H9 (cell line): ENCODE data around the gene MC4R. TPM values are rescaled to one million over a fixed set of nuclear protein-coding genes. Genes with fewer than 3 reads are reported as not detected.

Source experiments
- DNase-seq: peaks from one replicate; pipeline ENCODE4 v3.0.0-alpha.2; 2017
- H2AFZ ChIP-seq: one replicate; pipeline ENCODE4 v1.6.1; 2013; ENCODE audit warnings: mild to moderate bottlenecking, low read length, control low read depth, moderate library complexity
- H2AK5ac ChIP-seq: 2 replicates; pipeline ENCODE4 v1.6.1; 2013; ENCODE audit warnings: low read length, control low read depth, mixed read lengths; ENCODE audit not compliant: insufficient read length
- H2BK120ac ChIP-seq: one replicate; pipeline ENCODE4 v1.6.1; 2013; ENCODE audit warnings: low read depth, mild to moderate bottlenecking, low read length, control low read depth, inconsistent platforms; ENCODE audit not compliant: poor library complexity, severe bottlenecking
- H2BK12ac ChIP-seq: 2 replicates; pipeline ENCODE4 v1.6.1; 2013; ENCODE audit warnings: low read length, control low read depth, mixed read lengths, low read depth; ENCODE audit not compliant: insufficient read length
- H2BK15ac ChIP-seq: 2 replicates; pipeline ENCODE4 v1.6.1; 2013; ENCODE audit warnings: low read depth, low read length, control low read depth
- H2BK20ac ChIP-seq: one replicate; pipeline ENCODE4 v1.6.1; 2013; ENCODE audit warnings: low read depth, mild to moderate bottlenecking, low read length, control low read depth, inconsistent platforms; ENCODE audit not compliant: poor library complexity, severe bottlenecking
- H2BK5ac ChIP-seq: 2 replicates; pipeline ENCODE4 v1.6.1; 2013; ENCODE audit warnings: low read length, control low read depth, mixed read lengths; ENCODE audit not compliant: insufficient read length
- H3K14ac ChIP-seq: 2 replicates; pipeline ENCODE4 v1.6.1; 2013; ENCODE audit warnings: low read length, control low read depth; ENCODE audit not compliant: insufficient read depth
- H3K18ac ChIP-seq: 2 replicates; pipeline ENCODE4 v1.6.1; 2013; ENCODE audit warnings: low read depth, mild to moderate bottlenecking, mixed read lengths, low read length, control low read depth; ENCODE audit not compliant: insufficient read length
- H3K23ac ChIP-seq: 2 replicates; pipeline ENCODE4 v1.6.1; 2013; ENCODE audit warnings: low read length, control low read depth, mixed read lengths, low read depth; ENCODE audit not compliant: insufficient read length
- H3K23me2 ChIP-seq: 2 replicates; pipeline ENCODE4 v1.6.1; 2013; ENCODE audit warnings: low read depth, mild to moderate bottlenecking, mixed read lengths, low read length, control low read depth; ENCODE audit not compliant: insufficient read length, poor library complexity, severe bottlenecking
- H3K27ac ChIP-seq: 2 replicates; pipeline ENCODE4 v1.5.1; 2013; ENCODE audit warnings: low read length, control low read depth, mixed read lengths, low read depth; ENCODE audit not compliant: insufficient read length
- H3K27me3 ChIP-seq: 2 replicates; pipeline ENCODE4 v1.6.1; 2013; ENCODE audit warnings: low read length, control low read depth, inconsistent platforms; ENCODE audit not compliant: insufficient read depth
- H3K4ac ChIP-seq: 2 replicates; pipeline ENCODE4 v1.6.1; 2013; ENCODE audit warnings: low read depth, mild to moderate bottlenecking, control low read depth, inconsistent platforms, low read length, moderate library complexity
- H3K4me1 ChIP-seq: 2 replicates; pipeline ENCODE4 v1.6.1; 2013; ENCODE audit warnings: low read length, control low read depth, inconsistent platforms; ENCODE audit not compliant: insufficient read depth
- H3K4me2 ChIP-seq: 2 replicates; pipeline ENCODE4 v1.6.1; 2013; ENCODE audit warnings: low read length, control low read depth, mixed read lengths; ENCODE audit not compliant: insufficient read length, insufficient read depth
- H3K56ac ChIP-seq: 2 replicates; pipeline ENCODE4 v1.6.1; 2013; ENCODE audit warnings: low read depth, mild to moderate bottlenecking, mixed read lengths, low read length, control low read depth; ENCODE audit not compliant: insufficient read length
- H3K79me1 ChIP-seq: 2 replicates; pipeline ENCODE4 v1.6.1; 2013; ENCODE audit warnings: low read depth, mild to moderate bottlenecking, moderate library complexity, low read length, control low read depth, inconsistent platforms; ENCODE audit not compliant: insufficient read depth, poor library complexity, severe bottlenecking
- H3K79me2 ChIP-seq: 2 replicates; pipeline ENCODE4 v1.6.1; 2013; ENCODE audit warnings: low read length, control low read depth, inconsistent platforms; ENCODE audit not compliant: insufficient read depth
- H3K9ac ChIP-seq: 2 replicates; pipeline ENCODE4 v1.6.1; 2013; ENCODE audit warnings: low read length, control low read depth, mixed read lengths; ENCODE audit not compliant: insufficient read length; ENCODE audit errors: extremely low read depth
- H3K9me3 ChIP-seq: one replicate; pipeline ENCODE4 v1.6.1; 2013; ENCODE audit warnings: low read depth, low read length, inconsistent platforms; ENCODE audit not compliant: control insufficient read depth
- H3T11ph ChIP-seq: one replicate; pipeline ENCODE4 v1.6.1; 2013; ENCODE audit warnings: mild to moderate bottlenecking, low read length, control low read depth, inconsistent platforms
- H4K20me1 ChIP-seq: one replicate; pipeline ENCODE4 v1.6.1; 2013; ENCODE audit not compliant: control insufficient read depth, insufficient read length, insufficient read depth
- H4K5ac ChIP-seq: 2 replicates; pipeline ENCODE4 v1.6.1; 2013; ENCODE audit warnings: low read depth, mild to moderate bottlenecking, mixed read lengths, low read length, control low read depth; ENCODE audit not compliant: insufficient read length
- H4K8ac ChIP-seq: replicated peaks from 2 replicates; pipeline ENCODE4 v1.6.1; 2013; ENCODE audit warnings: low read length, control low read depth, mixed read lengths, low read depth; ENCODE audit not compliant: insufficient read length
- H4K91ac ChIP-seq: 2 replicates; pipeline ENCODE4 v1.6.1; 2013; ENCODE audit warnings: low read depth, mild to moderate bottlenecking, moderate library complexity, mixed read lengths, low read length, control low read depth; ENCODE audit not compliant: insufficient read length
- H3K27ac Mint-ChIP-seq, 3 experiments: 2 replicates in 2 of 3; 3 replicates in 1 of 3; pipeline ENCODE4 v1.8.0; 2020 to 2021; ENCODE audit warnings: mixed read lengths in 3 of 3, mild to moderate bottlenecking in 1 of 3, moderate library complexity in 1 of 3
- H3K27me3 Mint-ChIP-seq: 2 replicates; pipeline ENCODE4 v1.8.0; 2021; ENCODE audit warnings: low read depth, mild to moderate bottlenecking, moderate library complexity, mixed read lengths
- H3K36me3 Mint-ChIP-seq, 3 experiments: 2 replicates in 2 of 3; 3 replicates in 1 of 3; pipeline ENCODE4 v1.8.0; 2020 to 2021; ENCODE audit warnings: low read depth in 3 of 3, mixed read lengths in 3 of 3; ENCODE audit not compliant: insufficient read depth in 1 of 3
- H3K4me1 Mint-ChIP-seq, 2 experiments: 2 replicates each; pipeline ENCODE4 v1.8.0; 2020; ENCODE audit warnings: mixed read lengths in 2 of 2
- H3K4me3 Mint-ChIP-seq, 2 experiments: 2 replicates in 1 of 2; 3 replicates in 1 of 2; pipeline ENCODE4 v1.8.0; 2020 to 2021; ENCODE audit warnings: mild to moderate bottlenecking in 2 of 2, mixed read lengths in 2 of 2, moderate library complexity in 1 of 2
- H3K9me3 Mint-ChIP-seq, 2 experiments: 2 replicates in 1 of 2; 3 replicates in 1 of 2; pipeline ENCODE4 v1.8.0; 2020; ENCODE audit warnings: mild to moderate bottlenecking in 2 of 2, mixed read lengths in 2 of 2, moderate library complexity in 1 of 2
- CTCF ChIP-seq: fragments of 200-600 bp; sonication (generic); conservative IDR thresholded peaks from 3 replicates; pipeline ENCODE4 v1.8.0; 2021; ENCODE audit warnings: antibody characterized with exemption, mild to moderate bottlenecking
- total RNA-seq: library from RNA; stranded (reverse); gene quantifications from 2 replicates; pipeline ENCODE4 v1.2.1, GENCODE V29; 2021

The MC4R gene
- total RNA-seq, 1 experiment from 2014 or later, result not detected

- Histone ChIP-seq H2AK5ac (no peak overlapping the region), H4K91ac (no peak overlapping the region), H2BK20ac (no peak overlapping the region), H2BK120ac (no peak overlapping the region), H3K23ac (no peak overlapping the region), H3K9me3 (no peaks in the 10 kb centered on the region), H3K27ac (no peak overlapping the region), H4K5ac (no peak overlapping the region), H3K27me3 (no peaks in the 10 kb centered on the region), H2AFZ (no peak overlapping the region), H3K4me1 (no peaks in the 10 kb centered on the region; the same call in 1 of the 2 replicates), H3K9ac (no peak overlapping the region), H2BK15ac (no peak overlapping the region), H3T11ph (no peak overlapping the region), H3K4me2 (no peak overlapping the region), H4K8ac (no peak overlapping the region), H3K14ac (no peak overlapping the region), H3K18ac (no peak overlapping the region), H3K23me2 (no peaks in the 10 kb centered on the region), H3K79me1 (no peaks in the 10 kb centered on the region), H2BK12ac (no peak overlapping the region), H3K56ac (no peak overlapping the region), H3K79me2 (no peaks in the 10 kb centered on the region), H4K20me1 (no peaks in the 10 kb centered on the region), H2BK5ac (no peak overlapping the region), H3K4ac (no peak overlapping the region)
- Mint-ChIP-seq H3K27ac (no peak overlapping the region), H3K27me3 (peaks cover 2% of the 10 kb centered on the region; the same call in 1 of the 2 replicates), H3K36me3 (peaks cover 0 to 11% (median 8%) of the 10 kb centered on the region in 3 experiments; a peak in 4 of 7 replicates), H3K4me1 (peaks cover 22 to 23% of the 10 kb centered on the region in 2 experiments), H3K4me3 (no peak overlapping the region), H3K9me3 (peaks cover 7 to 15% of the 10 kb centered on the region in 2 experiments; a peak in 3 of 5 replicates)
- no peak for DNase-seq
- no peak for TF ChIP-seq CTCF
Observed at GRCh38 chr18:60322591-60322990, 50.0 kb downstream of the MC4R start.
